ENCODE measurements around the gene MINPP1. TPM values are rescaled to one million over a fixed set of nuclear protein-coding genes. Genes with fewer than 3 reads are reported as not detected.
A peak's percentile ranks its signal among the peaks of the same experiment; 100 is the strongest.

The MINPP1 gene
- total and polyA plus RNA-seq, 2 of the 13 experiments (the other 11 are each of a cell fraction or from before 2014, with no cell fraction given), result 19.2 to 53.7 TPM

- TF ChIP-seq ZNF318 (CRISPR knock-in tag; IDR thresholded peaks at IDR 0.05) (no peak), TOE1 (CRISPR knock-in tag; IDR thresholded peaks at IDR 0.05) (0 out of 2 replicates have a peak, but pooled peaks have one; percentile 77), ZSCAN25 (CRISPR knock-in tag; IDR thresholded peaks at IDR 0.05) (no peak), ATF7-NPFF (CRISPR knock-in tag; IDR thresholded peaks at IDR 0.05; ENCODE audit: low read depth) (peak; percentile 55; the same call in 1 of the 2 replicates), ZFP1 (CRISPR knock-in tag; IDR thresholded peaks at IDR 0.05) (peak; percentile 92; the same call in 1 of the 2 replicates), MED8 (CRISPR knock-in tag; IDR thresholded peaks at IDR 0.05; ENCODE audit: insufficient replicate concordance) (peak; percentile 79), ZNF629 (CRISPR knock-in tag; conservative IDR thresholded peaks at IDR 0.05) (peak; percentile 77), POGK (CRISPR knock-in tag; conservative IDR thresholded peaks at IDR 0.05) (peak; percentile 93), NFYC (CRISPR knock-in tag; IDR thresholded peaks at IDR 0.05) (peak; percentile 41; the same call in 1 of the 2 replicates), ZNF280B (CRISPR knock-in tag; IDR thresholded peaks at IDR 0.05; ENCODE audit: borderline replicate concordance) (no peak), SIX1 (CRISPR knock-in tag; IDR thresholded peaks at IDR 0.05; ENCODE audit: borderline replicate concordance) (peak; percentile 85), ZNF574 (CRISPR knock-in tag; IDR thresholded peaks at IDR 0.05) (peak; percentile 70), NFKBIZ (CRISPR knock-in tag; IDR thresholded peaks at IDR 0.05) (peak; percentile 95), RARA (CRISPR knock-in tag; IDR thresholded peaks at IDR 0.05) (peak; percentile 86)
Measured at GRCh38 chr10:87500646-87501048, 4.0 kb upstream of the MINPP1 start (continued).

Measured in HepG2 (cell line).